ENCODE results near the gene TTC28.
"Not testable (repeated sequence)": the region's sequence is repeated elsewhere in the genome, so short reads cannot be mapped to it uniquely, and the experiment has no call there.

TTC28 gene

GRCh38 chr22:28241656-28242290 lies 437.9 kb downstream of the TTC28 start:
- in situ Hi-C loops (cut with MboI; ENCODE audit: low sequenced_read_pairs) = no loop called here

GRCh38 chr22:28239941-28240340 lies 439.7 kb downstream of the TTC28 start:
- in situ Hi-C loops (cut with MboI; ENCODE audit: low sequenced_read_pairs) = no loop called here

GRCh38 chr22:28237783-28238182 lies 441.9 kb downstream of the TTC28 start:
- in situ Hi-C loops (cut with MboI; ENCODE audit: low sequenced_read_pairs) = no loop called here

GRCh38 chr22:28237112-28237511 lies 442.5 kb downstream of the TTC28 start:
- in situ Hi-C loops (cut with MboI; ENCODE audit: low sequenced_read_pairs) = no loop called here

GRCh38 chr22:28232204-28232603 lies 447.4 kb downstream of the TTC28 start:
- in situ Hi-C loops (cut with MboI; ENCODE audit: low sequenced_read_pairs) = no loop called here

GRCh38 chr22:28231441-28231840 lies 448.2 kb downstream of the TTC28 start:
- in situ Hi-C loops (cut with MboI; ENCODE audit: low sequenced_read_pairs) = no loop called here

- in situ Hi-C loops (cut with MboI; ENCODE audit: low sequenced_read_pairs) = no loop called here
These were observed 449.0 kb downstream of the TTC28 start for GRCh38 chr22:28230671-28231070.

GRCh38 chr22:28229566-28230485 lies 449.8 kb downstream of the TTC28 start:
- in situ Hi-C loops (cut with MboI; ENCODE audit: low sequenced_read_pairs) = no loop called here

- in situ Hi-C loops (cut with MboI; ENCODE audit: low sequenced_read_pairs) = no loop called here
These were observed 455.8 kb downstream of the TTC28 start for GRCh38 chr22:28223826-28224225.

GRCh38 chr22:28222976-28223745 lies 456.5 kb downstream of the TTC28 start:
- in situ Hi-C loops (cut with MboI; ENCODE audit: low sequenced_read_pairs) = no loop called here

GRCh38 chr22:28222571-28222970 lies 457.1 kb downstream of the TTC28 start:
- in situ Hi-C loops (cut with MboI; ENCODE audit: low sequenced_read_pairs) = no loop called here

- in situ Hi-C loops (cut with MboI; ENCODE audit: low sequenced_read_pairs) = no loop called here
These were observed 457.6 kb downstream of the TTC28 start for GRCh38 chr22:28222052-28222451.

GRCh38 chr22:28220626-28221363 lies 458.8 kb downstream of the TTC28 start:
- in situ Hi-C loops (cut with MboI; ENCODE audit: low sequenced_read_pairs) = no loop called here

GRCh38 chr22:28217277-28217676 lies 462.4 kb downstream of the TTC28 start:
- in situ Hi-C loops (cut with MboI; ENCODE audit: low sequenced_read_pairs) = no loop called here

GRCh38 chr22:28214750-28215149 lies 464.9 kb downstream of the TTC28 start:
- in situ Hi-C loops (cut with MboI; ENCODE audit: low sequenced_read_pairs) = not testable (repeated sequence)

- in situ Hi-C loops (cut with MboI; ENCODE audit: low sequenced_read_pairs) = not testable (repeated sequence)
These were observed 470.2 kb downstream of the TTC28 start for GRCh38 chr22:28209457-28209856.

GRCh38 chr22:28208787-28209186 lies 470.9 kb downstream of the TTC28 start:
- in situ Hi-C loops (cut with MboI; ENCODE audit: low sequenced_read_pairs) = no loop called here

GRCh38 chr22:28208036-28208435 lies 471.6 kb downstream of the TTC28 start:
- in situ Hi-C loops (cut with MboI; ENCODE audit: low sequenced_read_pairs) = no loop called here

GRCh38 chr22:28207281-28208030 lies 472.2 kb downstream of the TTC28 start:
- in situ Hi-C loops (cut with MboI; ENCODE audit: low sequenced_read_pairs) = no loop called here

GRCh38 chr22:28205926-28206325 lies 473.7 kb downstream of the TTC28 start:
- in situ Hi-C loops (cut with MboI; ENCODE audit: low sequenced_read_pairs) = no loop called here
